HG03095 (cell line): ENCODE measurements around the gene FUNDC2.

Experiments
- ATAC-seq: cut with Tn5 transposase; IDR thresholded peaks from one replicate; pipeline ENCODE4 v1.9.1; 2021; ENCODE audit warnings: moderate library complexity; ENCODE audit not compliant: unreplicated experiment

Gene FUNDC2

DNA sequence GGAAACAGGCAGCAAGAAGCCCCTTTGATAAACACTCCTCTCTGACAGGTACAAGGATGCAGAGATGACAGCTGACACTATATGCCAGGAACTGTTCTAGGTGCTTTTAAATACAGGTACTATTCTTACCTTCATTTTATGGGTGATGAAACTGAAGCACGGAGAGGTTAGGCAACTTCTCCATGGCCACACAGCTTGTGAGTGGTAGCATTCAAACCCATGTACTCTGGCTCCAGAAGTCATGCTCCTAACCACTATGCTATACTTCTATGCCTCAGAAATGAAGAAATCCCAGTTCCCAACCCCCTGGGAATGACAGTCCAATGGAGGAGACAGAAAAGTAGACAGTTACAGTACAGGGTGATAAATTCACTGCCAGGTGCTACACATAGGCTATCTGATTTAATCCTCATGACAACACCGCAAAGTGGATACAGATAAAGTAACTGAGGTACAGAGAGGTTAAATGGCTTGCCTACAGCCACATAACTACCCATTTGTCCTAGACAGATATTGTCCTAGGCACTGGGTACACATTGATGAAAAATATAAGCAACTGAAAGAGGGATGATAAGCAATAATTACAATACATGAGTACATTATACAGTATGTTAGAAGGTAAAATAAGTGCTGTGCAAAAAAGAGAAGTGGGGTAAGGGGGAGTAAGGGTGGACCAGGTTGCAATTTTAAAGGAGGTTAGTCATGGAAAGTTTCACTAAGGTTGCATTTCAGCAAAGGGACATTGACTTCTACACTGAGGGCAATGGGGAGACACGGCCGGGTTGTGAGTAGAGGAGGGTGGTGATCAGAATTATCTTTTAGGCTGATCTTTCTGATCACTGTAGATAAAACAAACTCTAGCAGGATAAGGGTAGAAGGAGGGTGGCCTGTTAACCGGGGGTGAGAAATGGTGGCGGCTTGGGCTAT is 2.5 kb upstream of the FUNDC2 start:
- no peak for ATAC-seq

DNA sequence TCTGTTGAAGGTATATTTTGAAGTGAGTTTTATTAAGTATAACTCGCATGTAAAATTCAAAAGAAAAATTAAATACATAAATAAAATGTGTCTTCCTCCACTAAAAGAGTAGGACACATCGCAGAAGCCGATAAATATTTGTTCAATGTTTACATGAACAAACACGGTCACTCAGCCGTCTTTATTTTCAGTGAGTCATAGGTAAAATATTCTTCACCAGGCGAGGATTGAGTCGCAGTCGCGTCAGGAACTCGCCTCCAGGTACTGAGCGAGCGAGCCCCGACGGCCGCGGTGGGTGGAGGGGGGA is 271 bp upstream of the FUNDC2 start:
- ATAC-seq, result no peak

DNA sequence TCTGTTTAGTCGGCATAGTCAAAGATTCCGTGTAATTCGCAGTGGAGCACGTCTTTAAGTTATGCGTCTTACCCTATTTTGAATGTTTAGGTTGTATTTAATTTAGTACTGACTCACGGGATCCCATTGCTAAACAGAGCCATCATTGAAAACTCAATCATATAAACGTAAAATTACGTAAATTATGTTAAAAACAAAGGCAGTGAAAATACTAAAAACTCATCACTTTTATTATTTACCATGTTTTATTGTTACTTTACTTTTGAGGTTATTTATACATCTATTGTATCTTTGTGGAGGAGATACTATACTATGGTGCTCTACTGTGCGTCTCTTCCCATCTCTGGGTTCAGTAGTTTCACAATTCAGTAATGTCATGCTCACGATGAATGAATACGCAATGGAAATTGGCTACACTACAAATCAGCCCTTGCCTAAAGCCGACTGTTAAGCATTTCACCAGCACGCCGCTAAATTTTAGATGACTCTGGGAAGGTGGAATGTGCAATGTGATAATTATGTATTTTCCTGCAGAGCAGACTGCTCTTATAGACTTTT is 944 bp downstream of the FUNDC2 start:
- ATAC-seq, result no peak

DNA sequence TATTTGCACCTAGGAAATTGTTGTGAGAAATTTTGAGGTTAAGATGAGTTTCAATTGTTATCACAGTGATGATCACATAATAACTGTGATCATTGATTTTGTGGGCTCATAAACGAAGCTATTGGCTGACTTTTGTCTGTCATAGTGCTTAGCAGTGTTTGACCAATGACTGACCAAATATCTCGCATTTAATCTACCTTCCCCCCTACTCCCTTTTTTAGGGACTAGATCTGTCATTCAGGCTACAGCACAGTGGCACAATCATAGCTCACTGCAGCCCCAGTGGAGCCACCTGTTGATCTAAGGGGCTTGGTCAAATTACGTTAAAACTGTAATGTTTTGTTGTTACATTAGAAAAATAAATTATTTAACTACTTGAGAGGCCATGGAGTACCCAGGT is 1.5 kb downstream of the FUNDC2 start:
- no peak for ATAC-seq

DNA sequence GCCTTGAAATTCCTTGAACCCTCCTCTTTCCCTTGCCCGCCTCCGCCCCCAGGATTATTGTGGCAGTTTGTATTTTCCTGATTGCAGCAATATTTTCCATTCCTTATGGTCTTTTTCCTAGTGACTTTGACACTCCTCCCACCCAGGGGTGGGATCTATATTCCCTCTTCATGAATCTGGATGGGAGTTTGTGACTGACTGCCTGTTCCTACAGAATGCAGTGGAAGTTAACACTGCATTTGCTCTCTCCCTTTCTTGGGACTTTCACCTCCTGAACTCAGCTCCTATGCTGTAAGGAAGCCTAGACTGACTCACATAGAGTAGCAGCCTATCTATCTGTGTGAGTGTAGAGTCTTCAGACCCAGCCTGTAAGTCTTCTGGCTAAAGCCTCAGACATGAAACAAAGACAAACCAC is 2.2 kb downstream of the FUNDC2 start:
- ATAC-seq, result no peak

DNA sequence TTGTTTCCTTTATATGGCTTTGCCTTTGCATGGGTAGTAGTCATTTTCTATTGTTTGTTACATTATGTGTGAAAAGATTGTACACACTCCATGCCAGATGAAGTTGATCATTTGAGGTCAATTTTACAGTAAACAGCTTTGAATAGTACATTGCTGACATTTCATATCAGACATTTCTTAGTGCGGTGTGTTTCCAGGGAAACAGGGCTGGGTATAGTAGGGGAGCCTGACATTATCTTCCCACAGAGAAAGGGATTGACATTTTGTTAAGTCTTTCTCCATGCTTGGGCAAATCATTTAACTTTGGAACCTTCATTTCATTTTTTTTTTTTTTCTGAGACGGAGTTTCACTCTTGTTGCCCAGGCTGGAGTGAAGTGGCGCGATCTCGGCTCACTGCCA is 5.0 kb downstream of the FUNDC2 start:
- no peak for ATAC-seq

DNA sequence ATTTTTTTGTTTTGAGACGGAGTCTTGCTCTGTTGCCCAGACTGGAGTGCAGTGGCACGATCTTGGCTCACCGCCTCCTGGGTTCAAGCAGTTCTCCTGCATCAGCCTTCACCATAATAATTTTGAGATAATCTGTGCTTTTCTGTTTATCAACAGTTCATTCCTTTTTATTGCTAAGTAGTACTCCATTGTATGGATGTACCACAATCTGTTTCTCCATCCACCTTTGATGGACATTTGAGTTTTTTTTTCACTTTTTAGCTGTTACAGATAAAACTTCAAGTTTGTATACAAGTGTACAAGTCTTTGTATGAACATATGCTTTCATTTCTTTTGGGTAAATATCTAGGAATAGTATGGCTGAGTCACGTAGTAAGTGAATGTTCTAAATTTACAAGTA is 9.0 kb downstream of the FUNDC2 start:
- ATAC-seq, result no peak

DNA sequence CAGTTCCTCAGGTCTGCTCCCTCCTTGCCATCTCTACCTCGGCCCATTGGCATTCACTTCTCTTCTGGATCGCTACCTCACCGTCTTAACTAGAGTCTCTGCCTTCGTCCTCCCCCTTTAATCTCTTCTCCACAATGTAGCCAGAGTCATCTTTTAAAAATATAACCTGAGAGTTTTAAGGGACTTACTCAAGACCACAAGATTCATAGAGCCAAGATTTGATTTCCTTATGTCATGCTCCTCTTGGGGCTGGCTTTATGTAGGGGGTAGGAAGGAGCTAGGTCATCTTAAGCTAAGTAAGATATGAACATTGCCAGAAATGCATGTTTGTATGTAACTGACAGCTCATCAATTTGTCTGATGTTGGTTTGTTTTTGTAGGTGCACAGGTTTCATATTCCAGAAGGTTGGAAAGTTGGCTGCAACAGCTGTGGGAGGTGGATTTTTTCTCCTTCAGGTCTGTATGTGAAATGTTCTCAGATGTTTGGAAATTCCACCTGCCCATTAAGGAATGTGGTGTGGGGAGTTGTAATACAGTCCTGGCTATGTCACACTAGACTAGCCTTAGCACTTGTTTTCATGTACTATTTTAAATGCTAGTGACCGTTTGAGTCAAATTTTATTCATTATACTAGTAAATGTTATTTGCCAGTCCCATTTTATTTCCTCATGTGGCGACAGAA is 19.6 kb downstream of the FUNDC2 start:
- ATAC-seq, result no peak

DNA sequence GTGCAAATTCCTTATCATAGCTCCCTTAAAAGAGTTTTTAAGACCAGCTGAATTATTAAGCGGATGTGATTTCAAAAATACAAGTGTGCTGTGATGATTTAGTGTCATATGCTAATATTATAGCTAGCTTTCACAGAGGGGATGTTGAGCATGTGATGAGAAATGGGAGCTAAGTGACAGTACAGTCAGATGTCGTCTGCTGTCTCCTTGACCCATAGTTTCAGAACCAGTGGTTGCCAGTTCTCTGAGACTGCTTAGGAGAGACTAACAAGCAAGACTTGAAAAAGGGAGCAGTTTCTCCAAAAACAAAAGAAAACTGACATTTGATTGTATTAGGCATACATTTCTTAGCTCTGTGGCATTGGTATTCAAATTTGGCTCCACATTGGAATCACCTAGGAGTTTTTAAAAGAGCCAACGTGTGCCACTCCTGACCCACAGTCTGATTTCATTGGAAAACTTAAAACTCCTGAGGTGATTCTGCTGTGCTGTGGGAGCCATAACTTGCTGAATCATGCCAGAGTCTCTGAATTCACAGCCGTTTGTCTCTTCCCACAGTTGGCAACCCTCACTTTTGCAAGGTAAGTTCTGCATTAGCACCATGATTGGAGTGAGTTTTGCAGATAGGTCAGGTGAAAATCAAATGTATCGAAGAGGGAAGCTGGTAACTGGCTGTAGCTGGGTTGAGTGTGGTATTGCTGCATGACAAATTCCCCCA is 20.3 kb downstream of the FUNDC2 start:
- no peak for ATAC-seq

DNA sequence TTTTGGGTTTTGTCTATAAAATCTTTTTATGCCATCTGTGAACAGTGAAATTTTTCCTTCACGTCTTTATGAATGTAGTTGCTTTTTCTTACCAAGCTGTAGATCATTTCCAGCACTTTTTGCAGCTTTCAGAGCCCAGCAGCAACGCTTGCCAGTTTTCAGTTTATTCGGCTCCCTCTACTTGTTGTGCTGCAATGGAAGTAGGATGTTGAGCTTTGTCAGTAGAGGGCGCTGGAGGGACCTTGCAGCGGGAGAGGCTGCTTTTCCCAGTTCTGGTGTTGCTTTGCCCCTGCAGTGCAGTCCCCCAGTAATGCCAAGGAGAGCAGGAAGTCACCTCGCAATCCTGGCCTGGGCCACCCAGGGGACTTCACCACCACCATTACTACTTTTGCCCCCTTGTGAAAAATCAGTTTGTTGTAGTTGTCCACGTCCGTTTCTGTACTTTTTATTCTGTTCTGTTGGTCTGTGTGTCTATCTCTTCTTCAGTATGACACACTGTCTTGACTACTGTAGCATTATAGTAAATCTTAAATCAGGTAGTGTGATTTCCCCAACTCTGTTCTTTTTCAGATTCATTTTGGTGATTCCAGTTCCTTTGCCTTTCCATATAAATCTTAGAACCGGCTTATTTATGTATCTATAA is 22.5 kb downstream of the FUNDC2 start:
- ATAC-seq, result no peak

DNA sequence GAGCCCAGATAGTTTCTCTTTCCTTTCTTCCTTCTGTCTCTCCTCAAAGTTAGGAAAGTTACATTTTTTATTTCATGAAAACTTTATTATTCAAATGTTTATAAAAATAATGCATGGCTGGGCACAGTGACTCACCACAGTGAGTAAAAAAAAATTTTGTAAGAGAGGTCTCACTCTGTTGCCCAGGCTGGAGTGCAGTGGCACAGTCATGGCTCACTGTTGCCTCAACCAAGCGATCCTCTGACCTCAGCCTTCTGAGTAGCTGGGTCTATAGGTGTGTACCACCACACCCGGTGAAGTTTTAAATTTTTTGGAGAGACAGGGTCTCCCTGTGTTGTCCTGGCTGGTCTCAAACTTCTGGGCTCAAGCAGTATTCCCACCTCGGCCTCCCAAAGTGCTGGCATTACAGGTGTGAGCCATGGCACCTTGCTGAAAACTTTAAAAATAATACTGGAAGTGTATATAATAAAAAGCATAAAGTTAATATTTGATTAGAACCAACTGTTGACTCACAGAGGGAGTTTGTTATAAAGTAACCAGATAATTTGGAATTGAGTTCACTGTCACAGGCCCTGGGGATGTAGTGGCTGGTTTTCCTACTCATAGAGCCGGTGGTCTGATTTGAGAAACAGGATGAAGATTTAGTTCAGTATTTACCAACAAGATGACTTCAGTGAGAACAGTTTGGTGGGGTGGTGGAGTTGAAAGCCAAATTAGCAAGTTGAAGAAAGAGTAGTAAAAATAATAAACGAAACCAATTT is 26.3 kb downstream of the FUNDC2 start:
- no peak for ATAC-seq

DNA sequence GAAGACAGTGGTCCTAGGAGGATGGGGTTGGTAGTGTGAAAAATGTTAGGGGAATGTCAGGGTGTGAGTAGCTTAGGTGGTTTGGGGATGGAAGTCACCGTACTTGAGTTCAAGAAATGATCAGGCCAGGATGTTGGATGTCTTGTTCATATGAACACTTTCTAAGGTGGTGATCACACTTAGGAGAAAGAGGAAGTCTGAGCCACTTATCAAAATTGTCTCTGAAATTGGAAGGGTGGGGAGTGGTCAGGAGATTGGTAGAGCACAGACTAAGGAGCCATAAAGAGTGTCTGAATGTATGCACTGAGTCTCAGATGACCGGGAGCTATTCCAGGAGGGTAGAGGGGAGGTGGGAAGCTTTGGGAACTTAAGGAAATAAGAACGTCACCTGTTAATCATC is 27.0 kb downstream of the FUNDC2 start:
- ATAC-seq, result no peak

DNA sequence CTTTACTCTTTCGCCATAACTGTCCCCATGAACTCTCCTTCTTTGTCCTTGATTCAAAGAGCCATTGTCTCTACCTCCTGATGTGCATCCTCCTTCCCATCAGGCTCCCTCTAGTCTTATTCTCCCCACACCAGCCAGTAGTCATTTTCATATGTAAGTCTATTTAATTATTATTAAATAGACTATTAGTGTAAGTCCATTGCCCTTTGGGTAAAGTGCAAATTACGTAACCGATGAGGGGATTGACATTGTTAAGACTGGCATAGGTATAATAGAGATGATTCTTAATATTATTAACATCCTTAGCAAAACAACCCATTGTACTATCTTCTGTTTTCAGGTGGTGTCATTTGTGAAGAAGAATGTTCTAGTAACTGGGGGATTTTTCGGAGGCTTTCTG is 27.6 kb downstream of the FUNDC2 start:
- no peak for ATAC-seq

DNA sequence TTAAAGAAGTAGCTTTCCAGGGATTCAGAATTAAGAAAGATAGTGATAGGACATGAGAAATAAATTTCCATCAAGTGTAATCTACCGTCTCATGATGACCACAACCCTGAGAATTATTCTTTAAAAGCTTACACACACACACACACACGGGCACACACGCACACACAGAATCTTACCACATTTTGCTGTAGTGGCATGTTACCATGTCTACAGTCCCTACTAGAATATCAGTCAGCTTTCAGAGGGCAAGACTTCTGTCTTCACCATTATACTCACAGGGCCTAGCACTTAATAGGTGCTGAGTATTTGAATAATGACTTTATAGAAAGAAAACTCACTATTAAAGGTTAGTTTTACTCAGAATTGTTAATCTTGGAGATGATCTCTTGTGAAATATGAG is 28.9 kb downstream of the FUNDC2 start:
- no peak for ATAC-seq

DNA sequence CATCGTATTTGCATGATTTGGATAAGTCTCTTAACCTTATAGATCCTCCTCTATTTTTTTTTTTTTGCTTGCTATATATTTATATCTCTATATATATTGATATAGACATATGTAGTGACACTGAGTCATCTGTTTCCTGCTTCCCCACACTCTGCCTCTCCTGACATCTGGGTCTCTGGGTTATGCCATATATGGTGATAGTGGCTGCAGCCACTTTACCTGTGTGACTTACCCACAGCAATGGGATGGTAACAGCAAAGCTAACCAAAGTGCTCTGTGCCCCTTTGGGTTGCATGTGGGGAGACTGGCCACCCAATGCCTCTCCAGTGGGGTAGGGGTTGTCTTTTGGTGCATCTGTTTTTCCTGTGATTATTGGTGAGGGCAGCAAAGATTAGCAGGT is 29.8 kb downstream of the FUNDC2 start:
- no peak for ATAC-seq

DNA sequence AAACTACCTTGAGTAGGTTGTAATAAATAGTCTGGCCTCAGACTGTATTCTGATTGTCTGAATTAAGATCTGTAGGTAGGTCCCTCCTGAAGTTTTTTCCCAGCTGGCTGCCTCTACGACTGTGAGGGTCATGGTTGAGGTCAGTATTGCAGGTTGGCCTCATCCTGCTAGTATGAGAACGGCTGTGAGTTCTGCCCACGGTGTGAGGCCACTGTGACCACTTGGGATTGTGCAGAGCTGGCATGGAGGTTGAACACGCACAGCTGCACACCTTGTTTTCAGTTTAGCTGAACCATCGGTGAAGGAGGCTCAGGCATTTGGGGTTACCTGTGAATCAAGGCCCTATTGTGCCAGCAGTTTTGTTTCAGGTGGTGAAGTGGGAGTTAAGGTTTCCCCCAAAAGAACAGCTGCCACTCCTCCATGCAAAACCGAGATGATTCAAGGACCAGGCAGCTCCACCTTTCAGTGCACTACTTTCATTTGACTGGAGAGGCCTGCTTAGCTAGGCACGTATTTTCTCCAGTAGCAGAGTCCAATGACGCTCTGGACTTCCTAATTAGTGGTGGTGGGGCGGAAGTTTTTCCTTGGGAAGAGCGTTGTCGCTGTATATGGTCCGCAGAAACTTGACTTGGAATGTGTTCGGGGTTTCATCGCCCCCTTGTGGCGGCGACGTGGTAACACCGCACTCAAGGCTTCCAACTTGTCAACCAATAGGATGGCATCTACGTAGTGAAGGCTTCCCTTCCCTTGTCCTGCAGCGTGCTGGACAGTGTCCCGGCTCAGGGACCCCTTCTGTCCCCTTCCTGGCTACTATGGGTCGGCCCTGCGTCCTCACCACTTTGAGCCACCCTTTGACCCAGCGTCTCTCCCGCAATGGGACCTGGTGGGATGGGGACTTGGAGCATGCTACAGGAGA is 30.5 kb downstream of the FUNDC2 start:
- ATAC-seq, result peak; percentile 86

DNA sequence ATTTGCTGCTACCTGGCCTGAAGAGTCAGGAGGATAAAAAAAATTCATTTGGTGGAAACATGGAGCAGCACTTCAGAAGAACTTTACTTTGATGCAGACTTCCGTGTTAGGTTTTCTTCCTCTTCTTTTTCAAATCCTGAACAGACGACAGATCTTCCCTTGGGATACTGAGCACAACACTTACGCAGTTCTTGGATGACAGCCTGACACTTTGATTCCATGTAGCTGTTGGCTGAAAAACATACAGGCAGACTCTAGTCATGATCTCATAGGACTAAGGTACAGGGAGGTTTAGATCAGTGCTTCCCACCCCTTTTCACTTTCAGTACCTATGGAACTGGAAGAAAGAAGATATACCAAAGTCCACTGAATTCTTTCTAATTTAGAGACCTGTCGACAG is 35.1 kb downstream of the FUNDC2 start:
- ATAC-seq, result no peak

DNA sequence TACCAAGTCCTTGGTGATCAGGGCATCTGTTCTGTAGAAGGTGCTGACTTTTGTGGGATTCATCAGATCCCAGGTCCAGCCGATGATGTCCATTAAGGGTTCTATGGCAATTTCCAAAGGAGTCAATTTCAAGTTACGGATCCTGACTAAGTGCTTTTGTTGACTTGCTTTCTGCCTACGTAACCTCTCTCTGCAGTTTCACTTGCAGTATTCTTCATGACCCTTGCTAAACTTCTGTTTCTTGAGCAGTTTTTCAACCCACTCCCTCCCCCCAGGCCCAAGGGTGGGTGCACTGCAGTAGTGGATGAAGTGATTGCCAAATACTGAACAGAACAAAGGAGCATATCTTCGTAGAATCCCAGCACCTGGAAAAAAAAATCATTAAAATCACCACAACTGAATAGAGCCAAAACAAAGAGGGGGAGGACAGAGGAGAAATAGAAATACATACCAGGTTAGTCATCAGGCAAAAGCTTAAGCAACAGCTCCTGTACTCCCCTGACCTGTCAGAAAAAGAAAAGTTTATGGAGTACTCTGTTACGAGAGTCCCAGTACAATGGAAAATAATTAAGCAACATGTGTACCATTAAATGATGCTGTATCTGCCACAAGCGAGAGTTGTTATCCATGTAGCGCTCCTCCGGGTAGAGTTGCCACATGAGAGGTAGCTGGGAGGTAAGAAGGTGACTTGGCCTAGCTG is 38.5 kb downstream of the FUNDC2 start:
- no peak for ATAC-seq

DNA sequence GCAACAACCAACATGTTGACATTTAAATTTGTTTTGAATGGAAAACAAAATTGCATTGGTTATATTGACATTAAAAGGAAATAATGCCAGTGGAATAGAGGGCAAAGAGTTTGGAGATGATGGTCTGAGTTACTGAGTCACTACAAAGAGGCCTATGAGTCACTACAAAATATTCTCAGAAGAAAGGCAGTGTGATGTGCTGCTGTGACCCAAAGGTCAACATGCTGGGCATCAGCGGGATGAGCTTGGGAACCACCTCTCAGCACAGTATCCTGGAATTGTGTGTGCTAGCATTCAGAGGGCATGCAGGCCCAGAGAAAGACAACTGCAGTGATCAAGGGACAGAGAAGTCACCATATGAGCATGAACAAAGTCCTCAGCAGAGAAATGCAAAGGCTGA is 41.5 kb downstream of the FUNDC2 start:
- no peak for ATAC-seq
